ENCODE data around the gene ZNF343.
A peak's percentile ranks its signal among the peaks of the same experiment; 100 is the strongest.
"Not testable (repeated sequence)": the region's sequence is repeated elsewhere in the genome, so short reads cannot be mapped to it uniquely, and the experiment has no call there.

ZNF343 gene

GRCh38 chr20:2508631-2509467 lies at the start of gene ZNF343:
ZNF343 (minus strand) TSS chr20:2508915; CDS start chr20:2493895, 15,020 bp downstream.
- peak; percentile 60 for DNase-seq

- DNase-seq = no peak
Measured at GRCh38 chr20:2557873-2558580, 49.3 kb upstream of the ZNF343 start.

- DNase-seq = no peak
Measured at GRCh38 chr20:2545594-2545993, 36.9 kb upstream of the ZNF343 start.

- no peak for DNase-seq
Measured at GRCh38 chr20:2544211-2544610, 35.5 kb upstream of the ZNF343 start.

- DNase-seq = no peak
Measured at GRCh38 chr20:2542361-2542760, 33.6 kb upstream of the ZNF343 start.

- no peak for DNase-seq
Measured at GRCh38 chr20:2541940-2542339, 33.2 kb upstream of the ZNF343 start.

- DNase-seq = no peak
Measured at GRCh38 chr20:2538931-2539720, 30.4 kb upstream of the ZNF343 start.

GRCh38 chr20:2538356-2538755 lies 29.6 kb upstream of the ZNF343 start:
- DNase-seq = no peak

GRCh38 chr20:2537101-2537500 lies 28.4 kb upstream of the ZNF343 start:
- no peak for DNase-seq

GRCh38 chr20:2536560-2536986 lies 27.9 kb upstream of the ZNF343 start, which contains the start of gene TMC2:
TMC2 (plus strand) TSS chr20:2536573; CDS start chr20:2536622, 49 bp downstream.
- no peak for DNase-seq

GRCh38 chr20:2535711-2536559 lies 27.2 kb upstream of the ZNF343 start:
- no peak for DNase-seq

- no peak for DNase-seq
Measured at GRCh38 chr20:2533118-2533517, 24.4 kb upstream of the ZNF343 start.

GRCh38 chr20:2528671-2529271 lies 20.1 kb upstream of the ZNF343 start:
- no peak for DNase-seq

GRCh38 chr20:2527762-2528161 lies 19.0 kb upstream of the ZNF343 start:
- DNase-seq = no peak

- not testable (repeated sequence) for DNase-seq
Measured at GRCh38 chr20:2526218-2526583, 17.5 kb upstream of the ZNF343 start.

- no peak for DNase-seq
Measured at GRCh38 chr20:2524709-2525506, 16.2 kb upstream of the ZNF343 start.

- DNase-seq = peak; percentile 6
Measured at GRCh38 chr20:2523919-2524708, 15.4 kb upstream of the ZNF343 start.

- not testable (repeated sequence) for DNase-seq
Measured at GRCh38 chr20:2522826-2523429, 14.2 kb upstream of the ZNF343 start.
